Measurements from ENCODE around the gene PGLYRP3. TPM values are rescaled to one million over a fixed set of nuclear protein-coding genes. Genes with fewer than 3 reads are reported as not detected.
A peak's percentile ranks its signal among the peaks of the same experiment; 100 is the strongest.

PGLYRP3 gene
- total RNA-seq, 1 donor from 2014 or later = not detected

- DNase-seq (ENCODE audit: low spot score in 2 of 2) = no peak
- Histone ChIP-seq H3K27ac (no peak overlapping the region), H3K4me3 (no peak overlapping the region), H3K36me3 (no peaks in the 10 kb centered on the region), H3K27me3 (no peaks in the 10 kb centered on the region), H3K4me1 (no peaks in the 10 kb centered on the region), H3K9me3 (no peaks in the 10 kb centered on the region)
- intact Hi-C loops (cut with DNase I) = no loop called here
- no peak for TF ChIP-seq CTCF (IDR thresholded peaks at IDR 0.05)
These were observed 19.8 kb downstream of the PGLYRP3 start for GRCh38 chr1:153292740-153293479.

DNA sequence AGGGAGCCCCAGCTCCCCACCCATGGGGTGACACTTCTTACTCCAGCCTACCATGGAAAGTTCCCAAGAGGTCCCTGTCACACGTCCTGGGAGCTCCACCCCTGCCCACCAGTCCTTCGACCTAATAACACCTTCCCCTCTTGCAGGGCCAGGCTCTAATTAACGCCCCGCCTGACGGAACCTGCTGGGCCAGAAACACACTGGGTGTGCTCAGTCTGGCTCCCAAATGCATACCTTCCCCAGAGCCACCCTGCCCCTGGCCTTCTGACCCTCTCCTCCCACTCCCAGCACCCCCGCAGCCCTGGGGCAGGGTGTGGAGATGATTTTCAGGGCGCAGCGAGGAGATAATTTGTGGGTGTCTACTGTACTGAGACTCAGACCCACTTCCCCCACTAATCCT lies 20.6 kb downstream of the PGLYRP3 start:
- Histone ChIP-seq H3K27me3 (no peaks in the 10 kb centered on the region), H3K9me3 (no peaks in the 10 kb centered on the region), H3K27ac (no peak overlapping the region), H3K36me3 (no peaks in the 10 kb centered on the region), H3K4me1 (no peaks in the 10 kb centered on the region), H3K4me3 (no peak overlapping the region)
- DNase-seq (ENCODE audit: low spot score in 2 of 2) = no peak
- intact Hi-C loops (cut with DNase I) = no loop called here
- no peak for TF ChIP-seq CTCF (IDR thresholded peaks at IDR 0.05)

DNA sequence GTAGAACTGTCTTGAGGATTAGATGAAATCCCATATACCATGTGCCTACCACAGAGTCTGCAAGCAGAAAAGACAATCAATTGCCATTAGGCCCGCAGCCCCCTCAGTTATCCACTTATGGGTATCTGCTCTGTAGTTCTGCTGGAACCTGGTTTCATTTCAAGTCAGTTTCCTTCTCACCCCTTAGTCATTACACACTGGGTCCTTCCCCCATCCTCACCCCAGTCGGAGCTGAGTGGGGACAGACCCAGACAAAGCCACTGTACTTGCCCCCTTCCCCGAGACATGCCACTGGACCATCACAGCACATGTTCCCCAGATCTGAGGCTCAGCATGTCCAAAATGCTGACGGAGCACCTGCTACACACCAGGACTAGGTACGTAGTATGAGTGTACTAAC lies 21.2 kb downstream of the PGLYRP3 start:
- H3K4me3 ChIP-seq = no peak overlapping the region
- H3K27me3 ChIP-seq = no peaks in the 10 kb centered on the region
- intact Hi-C loops (cut with DNase I) = no loop called here
- DNase-seq (ENCODE audit: low spot score in 2 of 2) = no peak
- no peaks in the 10 kb centered on the region for H3K9me3 ChIP-seq
- TF ChIP-seq CTCF (IDR thresholded peaks at IDR 0.05) = no peak
- H3K36me3 ChIP-seq = no peaks in the 10 kb centered on the region
- H3K4me1 ChIP-seq = no peaks in the 10 kb centered on the region
- H3K27ac ChIP-seq = no peak overlapping the region

DNA sequence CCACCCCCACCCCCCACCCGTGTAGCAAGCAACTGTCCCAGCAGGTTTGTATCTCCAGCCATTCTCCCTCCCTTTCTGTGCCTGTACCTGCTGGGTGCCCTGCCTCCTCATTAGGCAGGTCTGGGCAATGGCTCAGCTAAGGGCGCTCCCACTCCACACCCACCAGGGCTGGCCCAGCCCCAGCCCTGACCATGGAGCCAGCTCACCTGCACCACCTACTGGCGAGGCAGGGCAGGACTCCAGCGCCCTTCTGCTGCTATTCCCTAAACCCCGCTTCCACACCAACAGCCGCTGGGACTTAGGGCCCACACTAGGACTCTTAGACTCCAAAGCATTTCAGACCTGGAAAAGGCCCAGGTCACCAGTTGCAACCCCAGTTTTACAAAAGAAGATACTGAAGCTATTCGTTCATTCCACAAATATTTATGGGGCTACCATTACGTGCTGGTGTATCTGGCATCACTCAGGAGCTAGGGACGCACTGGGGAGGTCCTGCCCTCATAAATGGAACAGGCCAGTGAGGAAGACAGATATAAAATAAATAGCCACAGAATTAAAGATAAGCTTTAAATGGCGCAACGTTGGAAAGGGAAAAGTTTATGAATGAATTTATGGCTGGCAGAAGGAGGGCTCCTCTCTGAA lies 24.0 kb downstream of the PGLYRP3 start:
- intact Hi-C loops (cut with DNase I) = no loop called here
- no peaks in the 10 kb centered on the region for H3K9me3 ChIP-seq
- no peak overlapping the region for H3K27ac ChIP-seq
- no peaks in the 10 kb centered on the region for H3K36me3 ChIP-seq
- no peak for TF ChIP-seq CTCF (IDR thresholded peaks at IDR 0.05)
- no peaks in the 10 kb centered on the region for H3K4me1 ChIP-seq
- DNase-seq (ENCODE audit: low spot score in 2 of 2) = no peak
- no peaks in the 10 kb centered on the region for H3K27me3 ChIP-seq
- no peak overlapping the region for H3K4me3 ChIP-seq

DNA sequence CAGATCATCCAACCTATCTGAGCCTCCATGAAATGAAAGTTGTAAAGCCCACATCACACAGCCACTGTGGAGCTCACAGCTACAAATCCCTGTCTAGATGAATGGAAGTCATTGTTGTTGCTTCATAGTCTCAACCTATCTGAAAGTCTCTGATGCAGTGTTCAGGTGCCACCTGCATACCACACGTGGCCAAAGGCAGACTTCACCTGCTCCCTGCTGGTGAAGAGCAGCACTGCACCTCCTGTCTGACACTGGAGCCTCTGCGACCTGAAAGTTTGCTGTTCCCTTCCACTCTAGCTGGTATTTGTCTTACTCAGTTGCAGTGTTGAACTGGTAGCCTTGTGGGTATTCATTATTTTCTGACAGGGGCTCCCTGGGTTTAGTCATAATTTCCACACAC lies 34.9 kb downstream of the PGLYRP3 start:
- peak in 2 of 3 experiments; percentile 13 to 25 for TF ChIP-seq CTCF (IDR thresholded peaks at IDR 0.05)
- no peaks in the 10 kb centered on the region for H3K27me3 ChIP-seq
- H3K4me3 ChIP-seq = no peak overlapping the region
- no peak overlapping the region for H3K27ac ChIP-seq
- intact Hi-C loops (cut with DNase I) = no loop called here
- no peaks in the 10 kb centered on the region for H3K9me3 ChIP-seq
- H3K4me1 ChIP-seq = no peaks in the 10 kb centered on the region
- no peaks in the 10 kb centered on the region for H3K36me3 ChIP-seq
- no peak for DNase-seq (ENCODE audit: low spot score in 2 of 2)
